Measurements from ENCODE around the gene NDC1. TPM values are rescaled to one million over a fixed set of nuclear protein-coding genes. Genes with fewer than 3 reads are reported as not detected.
"Not testable (repeated sequence)": the region's sequence is repeated elsewhere in the genome, so short reads cannot be mapped to it uniquely, and the experiment has no call there.

Gene NDC1, protein sequence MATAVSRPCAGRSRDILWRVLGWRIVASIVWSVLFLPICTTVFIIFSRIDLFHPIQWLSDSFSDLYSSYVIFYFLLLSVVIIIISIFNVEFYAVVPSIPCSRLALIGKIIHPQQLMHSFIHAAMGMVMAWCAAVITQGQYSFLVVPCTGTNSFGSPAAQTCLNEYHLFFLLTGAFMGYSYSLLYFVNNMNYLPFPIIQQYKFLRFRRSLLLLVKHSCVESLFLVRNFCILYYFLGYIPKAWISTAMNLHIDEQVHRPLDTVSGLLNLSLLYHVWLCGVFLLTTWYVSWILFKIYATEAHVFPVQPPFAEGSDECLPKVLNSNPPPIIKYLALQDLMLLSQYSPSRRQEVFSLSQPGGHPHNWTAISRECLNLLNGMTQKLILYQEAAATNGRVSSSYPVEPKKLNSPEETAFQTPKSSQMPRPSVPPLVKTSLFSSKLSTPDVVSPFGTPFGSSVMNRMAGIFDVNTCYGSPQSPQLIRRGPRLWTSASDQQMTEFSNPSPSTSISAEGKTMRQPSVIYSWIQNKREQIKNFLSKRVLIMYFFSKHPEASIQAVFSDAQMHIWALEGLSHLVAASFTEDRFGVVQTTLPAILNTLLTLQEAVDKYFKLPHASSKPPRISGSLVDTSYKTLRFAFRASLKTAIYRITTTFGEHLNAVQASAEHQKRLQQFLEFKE
- total RNA-seq, result 40.9 and 63.7 TPM in 2 replicates

- TF ChIP-seq CTCF (conservative IDR thresholded peaks at IDR 0.05; ENCODE audit: low read depth, low read length), result no peak
- peak within 1 kb of the TSS; percentile 78 for H3K4me3 ChIP-seq (ENCODE audit: low read depth, low read length)
- peak; percentile 72 for DNase-seq (ENCODE audit: low read depth)
Measured at GRCh38 chr1:53837924-53838653, at the start of gene NDC1. Gene NDC1, minus strand, starts transcription at chr1:53838296. Its CDS starts 35 bp downstream, at chr1:53838261.

DNA sequence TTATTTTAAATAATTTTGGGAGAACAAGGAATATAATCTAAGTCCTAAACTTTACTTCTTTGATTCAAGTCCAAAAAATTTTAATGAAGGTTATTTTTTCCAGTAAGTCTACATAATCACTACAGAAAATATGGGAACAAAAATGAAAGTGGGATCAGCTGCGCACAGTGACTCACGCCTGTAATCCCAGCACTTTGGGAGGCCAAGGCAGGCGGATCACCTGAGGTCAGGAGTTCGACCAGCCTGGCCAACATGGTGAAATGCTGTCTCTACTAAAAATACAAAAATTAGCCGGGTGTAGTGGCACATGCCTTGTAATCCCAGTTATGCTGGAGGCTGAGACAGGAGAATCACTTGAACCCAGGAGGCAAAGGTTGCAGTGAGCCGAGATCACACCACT, 45.5 kb upstream of the NDC1 start:
- not testable (repeated sequence) for DNase-seq (ENCODE audit: low read depth); H3K4me3 ChIP-seq (ENCODE audit: low read depth, low read length)

DNA sequence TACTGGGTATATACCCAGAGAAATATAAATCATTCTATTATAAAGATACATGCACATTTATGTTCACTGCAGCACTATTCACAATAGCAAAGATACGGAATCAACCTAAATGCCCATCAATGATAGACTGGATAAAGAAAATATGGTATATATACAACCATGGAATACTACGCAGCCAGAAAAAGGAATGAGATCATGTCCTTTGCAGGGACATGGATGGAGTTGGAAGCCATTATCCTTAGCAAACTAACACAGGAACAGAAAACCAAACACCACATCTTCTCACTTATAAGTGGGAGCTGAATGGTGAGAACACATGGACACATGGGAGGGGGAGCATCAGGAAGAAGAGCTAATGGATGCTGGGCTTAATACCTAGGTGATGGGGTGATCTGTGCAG, 43.8 kb upstream of the NDC1 start:
- not testable (repeated sequence) for H3K4me3 ChIP-seq (ENCODE audit: low read depth, low read length); DNase-seq (ENCODE audit: low read depth)

- TF ChIP-seq CTCF (conservative IDR thresholded peaks at IDR 0.05; ENCODE audit: low read depth, low read length), result peak; percentile 74
- no peak overlapping the region for H3K4me3 ChIP-seq (ENCODE audit: low read depth, low read length)
- DNase-seq (ENCODE audit: low read depth), result no peak
Measured at GRCh38 chr1:53878492-53879105, 40.5 kb upstream of the NDC1 start.

DNA sequence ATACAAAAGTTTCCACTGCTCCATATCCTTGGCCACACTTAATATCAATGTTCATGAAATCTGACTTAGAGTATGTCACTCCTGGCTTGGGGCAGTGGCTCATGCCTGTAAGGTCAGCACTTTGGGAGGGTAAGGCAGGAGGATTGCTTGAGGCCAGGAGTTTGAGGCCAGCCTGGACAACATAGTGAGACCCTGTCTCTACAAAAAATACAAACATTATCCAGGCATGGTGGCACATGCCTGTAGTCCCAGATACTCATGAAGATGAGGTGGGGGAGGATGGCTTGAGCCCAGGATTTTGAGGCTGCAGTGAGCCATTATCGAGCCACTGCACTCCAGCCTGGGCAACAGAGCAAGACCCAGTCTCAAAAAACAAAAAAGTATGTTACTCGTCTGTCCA, 37.1 kb upstream of the NDC1 start:
- DNase-seq (ENCODE audit: low read depth); H3K4me3 ChIP-seq (ENCODE audit: low read depth, low read length): not testable (repeated sequence)

DNA sequence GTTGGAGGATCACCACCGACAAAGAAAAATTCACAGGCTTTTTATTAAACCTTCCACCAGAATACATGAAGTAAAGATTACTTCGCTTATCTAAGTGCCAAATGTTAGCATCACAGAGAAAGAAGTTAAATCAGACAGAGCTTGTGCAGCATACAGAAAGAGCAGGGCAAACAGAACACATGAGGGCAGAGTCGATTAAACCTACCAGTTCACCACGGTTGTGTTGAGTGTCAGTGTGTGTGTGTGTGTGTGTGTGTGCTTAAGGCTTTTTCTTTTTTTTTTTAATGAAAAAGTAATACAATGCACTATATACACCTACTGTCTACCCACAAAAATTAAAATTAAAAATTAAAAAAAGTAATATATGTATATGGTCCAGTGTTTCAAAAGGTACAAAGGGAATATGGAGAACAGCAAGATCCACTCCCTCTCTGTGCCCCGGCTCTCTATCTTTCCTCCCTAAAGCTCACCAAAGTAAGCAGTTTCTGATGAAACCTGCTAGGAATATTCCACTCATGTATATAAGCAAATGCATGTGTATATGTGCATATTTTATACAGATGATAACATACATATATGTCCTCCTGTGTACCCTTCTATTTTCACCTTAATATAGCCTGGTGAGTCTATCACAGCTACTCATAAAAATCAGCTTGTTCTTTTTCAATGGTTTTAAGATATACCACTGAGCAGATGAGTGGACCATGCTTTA, 33.8 kb upstream of the NDC1 start:
- DNase-seq (ENCODE audit: low read depth), result no peak
- no peak for TF ChIP-seq CTCF (conservative IDR thresholded peaks at IDR 0.05; ENCODE audit: low read depth, low read length)
- no peak overlapping the region for H3K4me3 ChIP-seq (ENCODE audit: low read depth, low read length)

DNA sequence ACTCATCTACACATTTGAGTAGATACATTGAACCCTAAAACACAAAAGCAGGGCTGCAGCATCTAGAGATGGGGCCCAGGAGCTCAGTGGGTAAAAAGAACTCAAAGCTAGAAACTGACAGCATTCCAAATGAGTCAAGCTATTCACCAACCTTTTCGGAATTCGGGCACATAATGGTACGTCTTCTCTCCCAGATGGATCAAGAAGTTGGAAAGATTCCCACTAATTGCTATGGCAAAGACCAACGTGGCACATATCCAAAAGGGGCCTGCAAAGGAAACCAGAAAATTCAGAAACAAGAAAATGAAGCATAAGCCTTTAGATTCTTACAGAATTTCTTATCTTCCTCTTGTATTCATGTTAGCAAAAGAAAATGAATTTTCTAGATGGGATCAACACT, 33.1 kb upstream of the NDC1 start:
- H3K4me3 ChIP-seq (ENCODE audit: low read depth, low read length), result no peak overlapping the region
- no peak for TF ChIP-seq CTCF (conservative IDR thresholded peaks at IDR 0.05; ENCODE audit: low read depth, low read length)
- no peak for DNase-seq (ENCODE audit: low read depth)
